DND-41 (cell line): ENCODE results near the gene CFAP299.

ENCODE experiments used
- CTCF ChIP-seq: IDR thresholded peaks from 2 replicates; pipeline ENCODE4 v1.5.1; 2012; ENCODE audit warnings: borderline replicate concordance, low read length, moderate library complexity, mild to moderate bottlenecking; ENCODE audit not compliant: poor library complexity, severe bottlenecking; ENCODE audit errors: extremely low read depth
- EZH2 ChIP-seq: IDR thresholded peaks from 3 replicates; pipeline ENCODE4 v1.6.1; 2012; ENCODE audit warnings: borderline replicate concordance, low read depth, mild to moderate bottlenecking, moderate library complexity, low read length, inconsistent platforms; ENCODE audit not compliant: severe bottlenecking

- TF ChIP-seq CTCF: no peak
- no peak for TF ChIP-seq EZH2
These were observed 631.8 kb downstream of the CFAP299 start for GRCh38 chr4:80967346-80967745.
